ENCODE data around the gene PADI2.

Gene PADI2

DNA sequence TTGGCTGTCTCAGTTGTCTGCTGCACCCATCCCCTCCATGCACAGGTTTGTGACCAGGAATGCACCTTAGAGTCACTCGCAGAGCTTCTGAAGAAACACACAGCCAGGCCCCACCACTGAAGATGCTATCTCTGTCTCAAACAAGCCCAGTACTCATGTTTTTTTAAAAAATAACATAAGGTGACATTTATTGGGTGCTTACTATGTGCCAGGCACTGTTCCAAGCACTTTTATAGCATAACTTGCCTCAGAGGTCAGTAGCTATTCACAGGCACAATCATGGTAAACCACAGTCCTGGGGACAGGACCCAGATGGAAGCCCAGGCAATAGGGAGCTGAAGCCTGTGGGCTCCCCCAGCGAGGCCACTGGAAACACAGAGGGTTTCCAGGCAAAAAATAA, 98.7 kb downstream of the PADI2 start:
- no peak for DNase-seq (ENCODE audit: low spot score)
- TF ChIP-seq, protein P1, sequence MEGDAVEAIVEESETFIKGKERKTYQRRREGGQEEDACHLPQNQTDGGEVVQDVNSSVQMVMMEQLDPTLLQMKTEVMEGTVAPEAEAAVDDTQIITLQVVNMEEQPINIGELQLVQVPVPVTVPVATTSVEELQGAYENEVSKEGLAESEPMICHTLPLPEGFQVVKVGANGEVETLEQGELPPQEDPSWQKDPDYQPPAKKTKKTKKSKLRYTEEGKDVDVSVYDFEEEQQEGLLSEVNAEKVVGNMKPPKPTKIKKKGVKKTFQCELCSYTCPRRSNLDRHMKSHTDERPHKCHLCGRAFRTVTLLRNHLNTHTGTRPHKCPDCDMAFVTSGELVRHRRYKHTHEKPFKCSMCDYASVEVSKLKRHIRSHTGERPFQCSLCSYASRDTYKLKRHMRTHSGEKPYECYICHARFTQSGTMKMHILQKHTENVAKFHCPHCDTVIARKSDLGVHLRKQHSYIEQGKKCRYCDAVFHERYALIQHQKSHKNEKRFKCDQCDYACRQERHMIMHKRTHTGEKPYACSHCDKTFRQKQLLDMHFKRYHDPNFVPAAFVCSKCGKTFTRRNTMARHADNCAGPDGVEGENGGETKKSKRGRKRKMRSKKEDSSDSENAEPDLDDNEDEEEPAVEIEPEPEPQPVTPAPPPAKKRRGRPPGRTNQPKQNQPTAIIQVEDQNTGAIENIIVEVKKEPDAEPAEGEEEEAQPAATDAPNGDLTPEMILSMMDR (IDR thresholded peaks at IDR 0.05; ENCODE audit: borderline replicate concordance, control extremely low read depth, extremely low read depth, insufficient read depth, missing control alignments) = no peak
- in situ Hi-C loops (cut with MboI; ENCODE audit: low sequenced_read_pairs, unreplicated experiment) = no loop called here

DNA sequence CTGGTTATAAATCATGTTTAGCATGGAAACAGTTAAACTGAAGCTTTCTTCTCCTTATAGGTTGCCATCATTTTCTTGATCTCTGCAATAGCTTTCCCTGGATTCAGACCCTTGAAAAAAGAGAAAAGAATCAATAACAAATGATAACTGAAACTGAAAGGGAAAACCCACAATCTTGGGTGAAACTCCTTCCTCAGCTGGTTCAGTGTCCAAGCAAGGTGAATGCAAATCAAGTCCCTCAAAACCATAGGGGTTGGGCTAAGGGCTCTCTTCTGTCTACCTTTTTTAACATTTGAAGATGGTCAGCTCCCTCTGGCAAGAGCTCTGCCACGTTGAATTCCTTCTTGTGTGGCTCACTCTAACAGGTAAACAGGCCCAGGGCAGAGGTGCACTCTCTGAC, 100.4 kb downstream of the PADI2 start:
- peak; percentile 38 for DNase-seq (ENCODE audit: low spot score)
- TF ChIP-seq, protein P1 (IDR thresholded peaks at IDR 0.05; ENCODE audit: borderline replicate concordance, control extremely low read depth, extremely low read depth, insufficient read depth, missing control alignments) = no peak
- in situ Hi-C loops (cut with MboI; ENCODE audit: low sequenced_read_pairs, unreplicated experiment) = no loop called here

DNA sequence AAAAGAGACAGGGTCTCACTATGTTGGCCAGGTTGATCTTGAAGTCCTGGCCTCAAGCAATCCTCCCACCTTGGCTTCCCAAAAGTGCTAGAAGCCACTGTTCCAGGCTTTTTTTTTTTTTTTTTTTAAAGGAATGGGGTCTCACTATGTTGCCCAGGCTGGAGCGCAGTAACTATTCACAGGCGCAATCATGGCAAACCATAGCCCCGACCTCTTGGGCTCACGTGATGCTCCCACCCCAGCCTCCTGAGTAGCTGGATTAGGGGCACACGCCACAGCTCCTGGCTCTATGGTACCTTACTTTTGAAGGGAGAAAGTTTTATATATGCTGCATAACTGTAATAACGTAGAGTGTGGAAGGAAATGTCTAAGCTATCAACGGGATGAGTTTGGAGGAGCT, 101.8 kb downstream of the PADI2 start:
- DNase-seq (ENCODE audit: low spot score) = no peak
- in situ Hi-C loops (cut with MboI; ENCODE audit: low sequenced_read_pairs, unreplicated experiment) = no loop called here
- TF ChIP-seq, protein P1 (IDR thresholded peaks at IDR 0.05; ENCODE audit: borderline replicate concordance, control extremely low read depth, extremely low read depth, insufficient read depth, missing control alignments) = no peak

Data from GM13976 (cell line).